ENCODE results near the gene FAM118A. TPM values are rescaled to one million over a fixed set of nuclear protein-coding genes. Genes with fewer than 3 reads are reported as not detected.
"Not testable (repeated sequence)": the region's sequence is repeated elsewhere in the genome, so short reads cannot be mapped to it uniquely, and the experiment has no call there.

The FAM118A gene
- polyA plus RNA-seq, 1 donor: 72.0 TPM

- no peak for DNase-seq
- H3K36me3 ChIP-seq (ENCODE audit: control insufficient read depth, insufficient read depth, low read length): peaks cover 65% of the 10 kb centered on the region
- H3K27me3 ChIP-seq (ENCODE audit: control insufficient read depth, insufficient read depth, low read length): no peaks in the 10 kb centered on the region
- H3K4me1 ChIP-seq (ENCODE audit: control insufficient read depth, insufficient read depth, low read length): peaks cover 5% of the 10 kb centered on the region
- no peaks in the 10 kb centered on the region for H3K9me3 ChIP-seq (ENCODE audit: control insufficient read depth, low read depth, low read length)
- no peak overlapping the region for H3K4me3 ChIP-seq (ENCODE audit: low read length)
- H3K27ac ChIP-seq (ENCODE audit: low read length): no peak overlapping the region
- WGBS (ENCODE audit: insufficient coverage, low lambda C conversion rate): no CpG with 5 or more reads among the region's 8 CpGs
Measured at GRCh38 chr22:45340323-45340722, 30.6 kb downstream of the FAM118A start.

- Histone ChIP-seq H3K4me3 (ENCODE audit: low read length) (no peak overlapping the region), H3K27ac (ENCODE audit: low read length) (no peak overlapping the region), H3K36me3 (ENCODE audit: control insufficient read depth, insufficient read depth, low read length) (peaks cover 57% of the 10 kb centered on the region), H3K4me1 (ENCODE audit: control insufficient read depth, insufficient read depth, low read length) (peaks cover 5% of the 10 kb centered on the region), H3K9me3 (ENCODE audit: control insufficient read depth, low read depth, low read length) (no peaks in the 10 kb centered on the region), H3K27me3 (ENCODE audit: control insufficient read depth, insufficient read depth, low read length) (no peaks in the 10 kb centered on the region)
- DNase-seq: peak; percentile 41 to 73
- no CpG with 5 or more reads among the region's 6 CpGs for WGBS (ENCODE audit: insufficient coverage, low lambda C conversion rate)
Measured at GRCh38 chr22:45341498-45341897, 31.8 kb downstream of the FAM118A start.

DNA sequence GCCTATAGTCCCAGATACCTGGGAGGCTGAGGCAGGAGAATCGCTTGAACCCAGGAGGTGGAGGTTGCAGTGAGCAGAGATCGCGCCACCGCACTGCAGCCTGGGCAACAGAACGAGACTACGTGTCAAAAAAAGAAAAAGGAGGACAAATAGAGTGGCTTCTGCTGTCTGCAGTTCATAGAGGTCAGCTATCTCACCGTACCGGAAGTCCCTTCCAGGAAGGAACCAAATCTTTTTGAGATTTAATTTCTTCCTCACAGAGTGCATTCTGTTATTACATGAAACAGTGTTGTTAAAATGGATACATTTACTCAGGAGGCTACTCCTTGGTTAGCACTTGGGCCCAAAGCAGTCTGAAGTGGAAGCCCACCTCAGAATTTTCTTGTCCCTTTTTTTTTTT is 33.4 kb downstream of the FAM118A start:
- no peak for DNase-seq
- Histone ChIP-seq H3K9me3 (ENCODE audit: control insufficient read depth, low read depth, low read length) (no peaks in the 10 kb centered on the region), H3K4me3 (ENCODE audit: low read length) (no peak overlapping the region), H3K27me3 (ENCODE audit: control insufficient read depth, insufficient read depth, low read length) (no peaks in the 10 kb centered on the region), H3K36me3 (ENCODE audit: control insufficient read depth, insufficient read depth, low read length) (peaks cover 46% of the 10 kb centered on the region), H3K4me1 (ENCODE audit: control insufficient read depth, insufficient read depth, low read length) (peaks cover 5% of the 10 kb centered on the region), H3K27ac (ENCODE audit: low read length) (no peak overlapping the region)
- WGBS (ENCODE audit: insufficient coverage, low lambda C conversion rate): no CpG with 5 or more reads among the region's 8 CpGs

DNA sequence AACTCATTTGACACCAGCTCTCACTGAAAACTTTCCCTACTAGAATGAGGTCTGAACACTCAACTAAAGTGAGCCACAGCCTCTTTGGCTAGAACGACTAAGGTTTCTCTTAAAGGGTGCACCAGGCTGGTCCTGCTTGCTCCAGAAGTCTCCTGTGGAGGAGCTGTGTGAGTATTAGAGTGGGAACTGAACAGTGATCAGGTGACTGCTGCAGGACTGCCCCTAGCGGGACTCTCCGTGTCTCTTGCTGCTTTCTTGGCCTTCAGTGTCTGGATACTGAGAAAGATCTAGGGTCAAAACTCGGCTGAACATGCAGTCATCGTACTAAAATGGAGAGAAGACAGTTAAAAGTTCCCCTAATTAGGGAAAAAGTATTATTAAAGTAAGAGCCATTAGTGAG is 34.6 kb downstream of the FAM118A start:
- Histone ChIP-seq H3K27me3 (ENCODE audit: control insufficient read depth, insufficient read depth, low read length) (no peaks in the 10 kb centered on the region), H3K4me1 (ENCODE audit: control insufficient read depth, insufficient read depth, low read length) (peaks cover 5% of the 10 kb centered on the region), H3K9me3 (ENCODE audit: control insufficient read depth, low read depth, low read length) (no peaks in the 10 kb centered on the region), H3K27ac (ENCODE audit: low read length) (no peak overlapping the region), H3K4me3 (ENCODE audit: low read length) (no peak overlapping the region), H3K36me3 (ENCODE audit: control insufficient read depth, insufficient read depth, low read length) (peaks cover 37% of the 10 kb centered on the region)
- WGBS (ENCODE audit: insufficient coverage, low lambda C conversion rate): no CpG with 5 or more reads among the region's 5 CpGs
- DNase-seq: peak; percentile 39 to 54

DNA sequence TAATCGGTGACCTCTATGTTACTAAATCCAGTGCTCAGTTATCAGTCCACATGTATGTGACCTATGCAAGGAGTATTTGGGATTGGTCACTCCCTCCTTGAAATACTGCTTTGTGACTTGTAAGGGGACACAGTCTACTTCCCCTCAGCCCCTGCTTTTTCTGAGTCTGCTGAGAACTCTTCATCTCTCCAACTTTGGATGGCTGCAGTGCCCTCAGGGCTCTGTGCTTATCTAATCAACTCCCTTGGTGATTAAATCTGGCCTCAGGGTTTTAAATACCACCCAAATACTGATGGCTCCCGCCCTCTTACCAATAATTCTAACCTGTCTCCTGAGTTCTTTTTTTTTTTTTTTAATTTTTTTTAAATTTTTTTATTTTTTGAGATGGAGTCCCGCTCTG is 40.2 kb downstream of the FAM118A start:
- Histone ChIP-seq H3K36me3 (ENCODE audit: control insufficient read depth, insufficient read depth, low read length) (peaks cover 4% of the 10 kb centered on the region), H3K27ac (ENCODE audit: low read length) (no peak overlapping the region), H3K4me3 (ENCODE audit: low read length) (no peak overlapping the region), H3K27me3 (ENCODE audit: control insufficient read depth, insufficient read depth, low read length) (no peaks in the 10 kb centered on the region), H3K4me1 (ENCODE audit: control insufficient read depth, insufficient read depth, low read length) (no peaks in the 10 kb centered on the region), H3K9me3 (ENCODE audit: control insufficient read depth, low read depth, low read length) (no peaks in the 10 kb centered on the region)
- no peak for DNase-seq
- WGBS (ENCODE audit: insufficient coverage, low lambda C conversion rate): 100% methylated on average over 1 of the region's 3 CpGs

- H3K4me1 ChIP-seq (ENCODE audit: control insufficient read depth, insufficient read depth, low read length): no peaks in the 10 kb centered on the region
- no peak overlapping the region for H3K4me3 ChIP-seq (ENCODE audit: low read length)
- H3K27me3 ChIP-seq (ENCODE audit: control insufficient read depth, insufficient read depth, low read length): no peaks in the 10 kb centered on the region
- H3K9me3 ChIP-seq (ENCODE audit: control insufficient read depth, low read depth, low read length): no peaks in the 10 kb centered on the region
- no CpG with 5 or more reads among the region's 1 CpG for WGBS (ENCODE audit: insufficient coverage, low lambda C conversion rate)
- no peaks in the 10 kb centered on the region for H3K36me3 ChIP-seq (ENCODE audit: control insufficient read depth, insufficient read depth, low read length)
- no peak for DNase-seq
- H3K27ac ChIP-seq (ENCODE audit: low read length): no peak overlapping the region
Measured at GRCh38 chr22:45351956-45352355, 42.2 kb downstream of the FAM118A start.

GRCh38 chr22:45352757-45353156 is 43.0 kb downstream of the FAM118A start:
- DNase-seq; H3K36me3 ChIP-seq (ENCODE audit: control insufficient read depth, insufficient read depth, low read length); H3K4me1 ChIP-seq (ENCODE audit: control insufficient read depth, insufficient read depth, low read length); H3K4me3 ChIP-seq (ENCODE audit: low read length); H3K27ac ChIP-seq (ENCODE audit: low read length); H3K27me3 ChIP-seq (ENCODE audit: control insufficient read depth, insufficient read depth, low read length); H3K9me3 ChIP-seq (ENCODE audit: control insufficient read depth, low read depth, low read length): not testable (repeated sequence)
- no CpG with 5 or more reads among the region's 5 CpGs for WGBS (ENCODE audit: insufficient coverage, low lambda C conversion rate)

- DNase-seq: no peak
- H3K4me1 ChIP-seq (ENCODE audit: control insufficient read depth, insufficient read depth, low read length): no peaks in the 10 kb centered on the region
- WGBS (ENCODE audit: insufficient coverage, low lambda C conversion rate): 100% methylated on average over 1 of the region's 5 CpGs
Measured at GRCh38 chr22:45353786-45354185, 44.1 kb downstream of the FAM118A start.

GRCh38 chr22:45357490-45357889 is 47.8 kb downstream of the FAM118A start:
- H3K27me3 ChIP-seq (ENCODE audit: control insufficient read depth, insufficient read depth, low read length): no peaks in the 10 kb centered on the region
- no peak overlapping the region for H3K27ac ChIP-seq (ENCODE audit: low read length)
- H3K4me3 ChIP-seq (ENCODE audit: low read length): no peak overlapping the region
- no peak for DNase-seq
- no peaks in the 10 kb centered on the region for H3K4me1 ChIP-seq (ENCODE audit: control insufficient read depth, insufficient read depth, low read length)
- no peaks in the 10 kb centered on the region for H3K36me3 ChIP-seq (ENCODE audit: control insufficient read depth, insufficient read depth, low read length)
- WGBS (ENCODE audit: insufficient coverage, low lambda C conversion rate): no CpG with 5 or more reads among the region's 1 CpG
- no peaks in the 10 kb centered on the region for H3K9me3 ChIP-seq (ENCODE audit: control insufficient read depth, low read depth, low read length)

More at GRCh38 chr22:45353786-45354185, 44.1 kb downstream of the FAM118A start:
- no peak overlapping the region for H3K4me3 ChIP-seq (ENCODE audit: low read length)
- no peaks in the 10 kb centered on the region for H3K36me3 ChIP-seq (ENCODE audit: control insufficient read depth, insufficient read depth, low read length)
- H3K27me3 ChIP-seq (ENCODE audit: control insufficient read depth, insufficient read depth, low read length): no peaks in the 10 kb centered on the region
- H3K9me3 ChIP-seq (ENCODE audit: control insufficient read depth, low read depth, low read length): no peaks in the 10 kb centered on the region
- H3K27ac ChIP-seq (ENCODE audit: low read length): no peak overlapping the region

- Histone ChIP-seq H3K27me3 (ENCODE audit: control insufficient read depth, insufficient read depth, low read length) (no peaks in the 10 kb centered on the region), H3K4me1 (ENCODE audit: control insufficient read depth, insufficient read depth, low read length) (no peaks in the 10 kb centered on the region), H3K36me3 (ENCODE audit: control insufficient read depth, insufficient read depth, low read length) (no peaks in the 10 kb centered on the region), H3K4me3 (ENCODE audit: low read length) (no peak overlapping the region), H3K9me3 (ENCODE audit: control insufficient read depth, low read depth, low read length) (no peaks in the 10 kb centered on the region), H3K27ac (ENCODE audit: low read length) (no peak overlapping the region)
- WGBS (ENCODE audit: insufficient coverage, low lambda C conversion rate): no CpG with 5 or more reads among the region's 1 CpG
- DNase-seq: no peak
Measured at GRCh38 chr22:45358127-45358526, 48.4 kb downstream of the FAM118A start.

DNA sequence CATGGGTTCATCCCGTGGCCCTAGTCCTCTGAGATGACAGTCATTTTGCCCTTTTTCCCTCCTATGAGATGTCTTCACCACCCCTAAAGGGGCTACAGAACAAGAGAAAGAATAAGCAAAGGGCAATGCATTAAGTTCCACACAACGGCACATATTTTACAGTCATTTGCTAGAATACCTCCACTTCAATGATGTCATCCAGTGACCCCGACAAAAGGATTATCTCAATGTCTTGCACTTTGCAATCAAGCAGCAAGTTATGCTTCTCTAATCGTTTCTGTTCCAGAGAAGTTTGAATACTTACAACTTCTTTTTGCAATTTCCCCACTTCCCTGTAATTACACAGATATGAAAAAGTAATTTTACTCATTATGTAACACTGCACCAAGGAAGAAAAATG is 49.9 kb downstream of the FAM118A start:
- DNase-seq: no peak
- no peaks in the 10 kb centered on the region for H3K36me3 ChIP-seq (ENCODE audit: control insufficient read depth, insufficient read depth, low read length)
- H3K4me3 ChIP-seq (ENCODE audit: low read length): no peak overlapping the region
- no peak overlapping the region for H3K27ac ChIP-seq (ENCODE audit: low read length)
- no peaks in the 10 kb centered on the region for H3K4me1 ChIP-seq (ENCODE audit: control insufficient read depth, insufficient read depth, low read length)
- WGBS (ENCODE audit: insufficient coverage, low lambda C conversion rate): no CpG with 5 or more reads among the region's 4 CpGs
- H3K9me3 ChIP-seq (ENCODE audit: control insufficient read depth, low read depth, low read length): no peaks in the 10 kb centered on the region
- H3K27me3 ChIP-seq (ENCODE audit: control insufficient read depth, insufficient read depth, low read length): no peaks in the 10 kb centered on the region
